Measurements from ENCODE around the gene ACACA.

Gene ACACA

DNA sequence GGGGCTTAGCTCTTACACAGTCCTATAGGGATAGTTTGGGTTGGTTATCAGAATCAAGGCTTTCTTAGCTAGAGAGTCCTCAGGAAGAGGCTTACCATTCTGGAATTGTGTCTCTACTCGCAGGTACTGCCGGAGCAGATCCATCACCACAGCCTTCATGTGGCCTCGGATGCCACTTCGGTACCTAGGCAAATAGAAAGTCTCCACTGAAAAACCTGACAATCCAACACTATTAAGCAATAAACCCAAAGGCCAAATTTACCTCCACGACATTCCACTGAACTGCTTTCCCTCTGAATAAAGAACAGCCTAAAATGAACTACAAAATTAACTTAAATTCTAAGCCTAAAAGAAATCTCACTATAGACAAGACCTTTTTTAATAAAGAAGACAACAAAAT, 166.3 kb downstream of the ACACA start:
- Histone ChIP-seq H3K9me3 (ENCODE audit: insufficient read depth, low read depth, low read length) (no peaks in the 10 kb centered on the region), H3K36me3 (ENCODE audit: insufficient read depth, low read depth, low read length) (peaks cover 97% of the 10 kb centered on the region), H3K4me1 (ENCODE audit: insufficient read depth, low read length) (no peaks in the 10 kb centered on the region), H3K27me3 (ENCODE audit: insufficient read depth, low read length) (no peaks in the 10 kb centered on the region), H3K27ac (ENCODE audit: low read length) (no peak overlapping the region), H3K4me3 (ENCODE audit: low read length) (no peak overlapping the region), H3K9ac (ENCODE audit: low read depth, low read length) (no peak overlapping the region)

DNA sequence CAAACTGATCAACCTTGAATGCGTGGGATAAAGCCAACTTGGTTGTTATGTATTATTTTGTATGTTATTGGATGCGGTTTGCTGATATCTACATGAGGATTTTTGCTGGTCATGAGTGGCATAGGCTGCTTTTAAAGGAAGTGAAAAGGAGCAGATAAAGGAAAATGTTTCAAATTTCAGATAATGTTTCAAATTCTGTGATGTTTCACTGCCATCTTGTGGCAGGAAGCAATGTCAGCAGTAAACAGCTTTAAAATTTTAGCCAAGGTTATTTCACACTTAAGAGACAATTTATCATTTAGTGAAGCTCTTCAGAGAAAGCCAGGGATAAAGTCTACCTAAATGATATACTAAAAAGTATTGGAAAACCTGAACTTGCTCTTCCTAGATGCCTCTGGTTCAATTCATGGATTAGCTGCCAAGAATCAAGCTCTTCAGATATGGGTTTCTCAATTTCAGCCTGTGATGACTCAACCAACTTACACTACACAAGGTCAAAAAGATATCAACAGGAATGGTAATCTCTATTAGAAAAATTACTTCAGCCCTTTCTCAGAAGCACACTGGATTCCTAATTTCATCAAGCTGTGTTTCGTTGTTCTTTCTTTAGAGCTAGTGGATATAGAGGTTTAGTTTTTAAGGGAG, 166.8 kb downstream of the ACACA start:
- Histone ChIP-seq H3K27me3 (ENCODE audit: insufficient read depth, low read length) (no peaks in the 10 kb centered on the region), H3K4me3 (ENCODE audit: low read length) (no peak overlapping the region), H3K9ac (ENCODE audit: low read depth, low read length) (no peak overlapping the region), H3K9me3 (ENCODE audit: insufficient read depth, low read depth, low read length) (no peaks in the 10 kb centered on the region), H3K27ac (ENCODE audit: low read length) (no peak overlapping the region), H3K36me3 (ENCODE audit: insufficient read depth, low read depth, low read length) (peaks cover 97% of the 10 kb centered on the region), H3K4me1 (ENCODE audit: insufficient read depth, low read length) (no peaks in the 10 kb centered on the region)

DNA sequence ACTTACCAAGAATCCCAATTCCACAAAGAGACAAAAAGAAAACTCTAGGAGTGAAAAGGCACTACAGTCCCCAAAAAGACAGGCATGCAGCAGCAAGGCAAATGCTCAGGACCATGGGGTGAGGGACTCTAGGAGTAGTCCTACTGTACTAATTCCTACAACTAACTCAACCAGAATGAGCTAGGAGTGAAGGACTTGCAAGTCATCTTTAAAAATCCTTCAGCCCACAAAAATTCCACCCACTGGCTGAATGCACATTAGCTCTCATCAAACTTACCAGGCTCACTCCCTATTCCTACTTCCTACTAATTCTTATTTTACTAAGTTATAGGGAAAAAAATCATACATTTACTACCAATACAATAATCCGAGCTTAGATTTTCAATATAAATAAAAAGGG, 172.5 kb downstream of the ACACA start:
- Histone ChIP-seq H3K9me3 (ENCODE audit: insufficient read depth, low read depth, low read length) (no peaks in the 10 kb centered on the region), H3K36me3 (ENCODE audit: insufficient read depth, low read depth, low read length) (peaks cover 88% of the 10 kb centered on the region), H3K9ac (ENCODE audit: low read depth, low read length) (no peak overlapping the region), H3K4me1 (ENCODE audit: insufficient read depth, low read length) (no peaks in the 10 kb centered on the region), H3K27me3 (ENCODE audit: insufficient read depth, low read length) (no peaks in the 10 kb centered on the region), H3K27ac (ENCODE audit: low read length) (no peak overlapping the region), H3K4me3 (ENCODE audit: low read length) (no peak overlapping the region)

DNA sequence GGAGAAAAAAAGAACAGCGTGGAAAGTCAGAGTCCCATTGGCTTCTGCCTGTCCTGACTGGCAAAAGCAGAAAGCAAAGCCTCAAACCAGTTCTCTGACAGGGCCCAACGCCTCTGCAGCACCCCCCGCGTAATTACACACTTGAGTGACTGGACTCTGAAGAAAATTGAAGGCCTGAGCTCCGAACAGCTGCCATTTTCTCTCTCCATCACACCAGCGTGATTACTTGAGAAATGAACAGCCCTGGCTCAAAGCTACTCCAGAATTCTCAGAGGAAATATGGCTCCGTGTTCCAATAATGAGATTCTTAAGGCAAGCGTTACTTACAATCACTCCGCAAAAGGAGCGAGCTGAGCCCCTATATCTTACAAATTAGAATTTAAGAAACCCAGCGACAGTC, 173.6 kb downstream of the ACACA start:
- H3K27me3 ChIP-seq (ENCODE audit: insufficient read depth, low read length) = no peaks in the 10 kb centered on the region
- peaks cover 83% of the 10 kb centered on the region for H3K36me3 ChIP-seq (ENCODE audit: insufficient read depth, low read depth, low read length)
- no peaks in the 10 kb centered on the region for H3K9me3 ChIP-seq (ENCODE audit: insufficient read depth, low read depth, low read length)
- H3K4me3 ChIP-seq (ENCODE audit: low read length) = no peak overlapping the region
- no peak overlapping the region for H3K9ac ChIP-seq (ENCODE audit: low read depth, low read length)
- no peak overlapping the region for H3K27ac ChIP-seq (ENCODE audit: low read length)
- no peaks in the 10 kb centered on the region for H3K4me1 ChIP-seq (ENCODE audit: insufficient read depth, low read length)

DNA sequence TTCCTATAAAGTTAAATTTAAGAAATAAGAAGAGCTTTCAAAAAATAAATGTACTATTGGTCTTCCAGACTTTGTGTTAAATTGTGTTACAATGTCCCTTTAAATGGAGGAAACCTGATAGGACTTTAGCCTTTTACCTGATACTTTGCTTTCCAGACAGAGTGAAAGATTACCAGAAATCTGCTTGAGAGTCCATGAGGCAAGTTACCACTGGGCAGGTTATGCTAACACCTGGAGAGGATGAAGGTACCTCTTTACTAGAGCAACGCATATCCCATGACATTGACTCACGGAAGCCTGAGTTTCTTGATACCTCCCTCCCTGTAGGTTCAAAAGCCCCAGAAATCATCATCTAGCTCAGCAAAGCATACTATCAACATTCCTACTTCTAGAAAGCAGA, 174.7 kb downstream of the ACACA start:
- Histone ChIP-seq H3K4me1 (ENCODE audit: insufficient read depth, low read length) (no peaks in the 10 kb centered on the region), H3K36me3 (ENCODE audit: insufficient read depth, low read depth, low read length) (peaks cover 71% of the 10 kb centered on the region), H3K27me3 (ENCODE audit: insufficient read depth, low read length) (no peaks in the 10 kb centered on the region), H3K4me3 (ENCODE audit: low read length) (no peak overlapping the region), H3K9me3 (ENCODE audit: insufficient read depth, low read depth, low read length) (no peaks in the 10 kb centered on the region), H3K27ac (ENCODE audit: low read length) (no peak overlapping the region), H3K9ac (ENCODE audit: low read depth, low read length) (no peak overlapping the region)

DNA sequence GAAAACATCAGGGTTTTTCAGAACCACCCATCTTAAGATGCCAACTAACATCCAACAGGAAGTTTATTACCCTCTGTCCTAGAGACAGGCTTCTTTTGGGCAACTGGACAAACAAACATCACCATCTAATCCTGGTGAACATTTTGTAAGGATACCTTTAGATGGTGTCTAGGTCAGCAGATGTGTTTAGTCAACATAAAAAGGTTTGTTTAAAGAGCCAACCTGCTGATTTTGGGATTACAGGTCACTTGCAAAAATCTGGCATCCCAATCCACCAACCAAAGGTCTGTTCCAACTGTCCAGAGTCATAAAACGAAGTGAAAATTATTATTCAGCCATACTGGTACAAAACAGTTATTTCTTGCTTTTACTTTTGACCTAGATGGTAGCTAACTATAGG, 176.0 kb downstream of the ACACA start:
- no peak overlapping the region for H3K27ac ChIP-seq (ENCODE audit: low read length)
- no peaks in the 10 kb centered on the region for H3K27me3 ChIP-seq (ENCODE audit: insufficient read depth, low read length)
- H3K4me3 ChIP-seq (ENCODE audit: low read length) = no peak overlapping the region
- peaks cover 59% of the 10 kb centered on the region for H3K36me3 ChIP-seq (ENCODE audit: insufficient read depth, low read depth, low read length)
- H3K4me1 ChIP-seq (ENCODE audit: insufficient read depth, low read length) = peaks cover 11% of the 10 kb centered on the region; the same call in 1 of the 2 replicates
- no peak overlapping the region for H3K9ac ChIP-seq (ENCODE audit: low read depth, low read length)
- H3K9me3 ChIP-seq (ENCODE audit: insufficient read depth, low read depth, low read length) = no peaks in the 10 kb centered on the region

DNA sequence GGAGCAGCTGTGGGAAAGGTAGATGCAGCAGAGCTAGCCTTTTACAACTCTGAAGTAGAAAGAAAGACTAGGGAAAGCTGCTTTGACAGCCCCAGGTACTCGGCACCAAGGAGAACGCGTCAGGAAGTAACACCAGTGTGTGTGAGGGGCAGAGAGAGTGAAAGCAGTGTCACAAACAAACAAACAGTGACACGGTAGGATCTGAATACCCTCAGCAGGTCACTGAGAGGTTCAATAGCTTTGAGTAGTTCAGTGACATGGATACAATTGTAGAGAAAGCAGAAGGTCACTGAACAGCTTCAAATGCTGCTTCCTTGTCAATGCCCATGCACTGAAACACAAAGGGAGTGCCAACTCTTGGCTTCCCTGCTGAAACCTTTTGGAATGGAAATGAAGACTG, 181.2 kb downstream of the ACACA start:
- H3K9me3 ChIP-seq (ENCODE audit: insufficient read depth, low read depth, low read length) = no peaks in the 10 kb centered on the region
- H3K9ac ChIP-seq (ENCODE audit: low read depth, low read length) = peak overlapping the region; percentile 4; the same call in 1 of the 2 replicates
- peak overlapping the region; percentile 6; the same call in 1 of the 2 replicates for H3K4me3 ChIP-seq (ENCODE audit: low read length)
- peak overlapping the region; percentile 4 for H3K27ac ChIP-seq (ENCODE audit: low read length)
- H3K27me3 ChIP-seq (ENCODE audit: insufficient read depth, low read length) = no peaks in the 10 kb centered on the region
- H3K4me1 ChIP-seq (ENCODE audit: insufficient read depth, low read length) = peaks cover 22% of the 10 kb centered on the region
- H3K36me3 ChIP-seq (ENCODE audit: insufficient read depth, low read depth, low read length) = peaks cover 50% of the 10 kb centered on the region

DNA sequence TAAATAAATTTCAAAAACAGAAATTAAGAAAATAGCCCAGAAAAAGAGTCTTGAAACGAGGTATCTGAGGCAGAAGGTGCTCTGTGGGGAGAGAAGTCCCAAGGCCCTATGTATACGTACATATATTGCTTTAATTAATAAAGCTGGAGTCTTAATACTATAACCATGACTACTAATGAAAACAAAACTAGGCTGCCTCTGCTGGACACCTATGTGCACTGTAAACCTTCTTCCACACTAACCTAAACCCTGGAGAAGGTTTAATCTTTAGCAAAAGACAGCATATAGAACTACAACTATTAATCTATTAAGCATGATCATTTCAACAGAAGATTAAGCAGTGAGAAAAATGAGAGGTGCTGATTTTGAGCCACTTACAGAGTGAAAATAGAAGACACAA, 184.8 kb downstream of the ACACA start:
- H3K4me3 ChIP-seq (ENCODE audit: low read length) = no peak overlapping the region
- no peaks in the 10 kb centered on the region for H3K27me3 ChIP-seq (ENCODE audit: insufficient read depth, low read length)
- peaks cover 34% of the 10 kb centered on the region for H3K4me1 ChIP-seq (ENCODE audit: insufficient read depth, low read length)
- H3K9me3 ChIP-seq (ENCODE audit: insufficient read depth, low read depth, low read length) = no peaks in the 10 kb centered on the region
- H3K36me3 ChIP-seq (ENCODE audit: insufficient read depth, low read depth, low read length) = peaks cover 62% of the 10 kb centered on the region
- no peak overlapping the region for H3K9ac ChIP-seq (ENCODE audit: low read depth, low read length)
- H3K27ac ChIP-seq (ENCODE audit: low read length) = no peak overlapping the region

DNA sequence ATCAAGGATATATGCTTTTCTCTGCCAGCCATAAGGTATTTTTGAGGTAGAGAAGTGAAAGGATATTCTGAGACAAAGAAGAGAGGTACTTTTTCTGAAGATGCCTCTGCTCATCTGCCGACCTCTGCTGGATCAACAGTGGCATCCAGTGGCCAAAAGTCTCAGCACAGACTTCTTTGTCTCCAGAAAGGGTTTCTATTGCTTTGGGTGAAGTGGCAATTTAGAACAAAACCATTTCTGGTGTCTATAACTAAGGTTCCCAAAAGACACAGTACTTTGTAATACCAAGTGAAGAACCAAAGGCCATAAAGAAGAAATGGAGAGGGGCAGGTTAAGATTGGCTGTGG, 186.1 kb downstream of the ACACA start:
- peak overlapping the region; percentile 52 for H3K9ac ChIP-seq (ENCODE audit: low read depth, low read length)
- H3K9me3 ChIP-seq (ENCODE audit: insufficient read depth, low read depth, low read length) = no peaks in the 10 kb centered on the region
- peaks cover 23% of the 10 kb centered on the region for H3K4me1 ChIP-seq (ENCODE audit: insufficient read depth, low read length)
- no peak overlapping the region for H3K4me3 ChIP-seq (ENCODE audit: low read length)
- peaks cover 71% of the 10 kb centered on the region for H3K36me3 ChIP-seq (ENCODE audit: insufficient read depth, low read depth, low read length)
- peak overlapping the region; percentile 32 for H3K27ac ChIP-seq (ENCODE audit: low read length)
- no peaks in the 10 kb centered on the region for H3K27me3 ChIP-seq (ENCODE audit: insufficient read depth, low read length)

DNA sequence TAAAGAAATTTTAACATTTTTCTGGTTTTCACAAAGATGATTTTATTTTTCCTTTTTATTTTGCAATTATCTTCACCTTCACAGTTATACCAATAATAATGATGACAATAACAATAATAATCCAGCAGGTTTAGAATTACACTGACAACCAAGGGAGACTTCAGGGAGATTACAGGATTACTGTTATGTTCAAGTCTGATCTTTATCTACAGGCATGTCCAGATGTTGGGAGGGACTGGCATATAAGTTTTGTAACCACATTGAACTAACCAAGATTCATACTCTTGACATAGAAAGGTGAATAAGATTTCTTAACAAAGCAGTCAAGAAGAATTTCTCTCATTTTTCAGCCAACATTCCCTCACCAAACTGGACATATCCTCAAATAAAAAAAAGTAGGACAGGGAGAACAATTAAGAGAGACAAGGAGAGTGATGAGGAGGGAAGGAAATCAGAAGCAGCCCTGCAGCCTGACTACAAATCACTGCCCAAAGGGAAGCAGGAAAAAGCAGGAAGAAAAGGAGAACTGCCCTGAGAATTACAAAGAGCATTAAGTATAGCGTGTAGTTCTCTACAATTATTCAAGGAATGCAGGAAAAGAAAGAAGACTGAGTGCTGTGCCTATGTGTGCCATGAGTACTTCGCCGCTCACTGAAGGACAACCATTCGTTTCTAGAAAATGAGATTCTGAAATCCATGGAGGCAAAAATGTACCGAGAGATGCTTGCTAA, 186.6 kb downstream of the ACACA start:
- Histone ChIP-seq H3K9me3 (ENCODE audit: insufficient read depth, low read depth, low read length) (no peaks in the 10 kb centered on the region), H3K4me3 (ENCODE audit: low read length) (no peak overlapping the region), H3K4me1 (ENCODE audit: insufficient read depth, low read length) (peaks cover 18% of the 10 kb centered on the region)

DNA sequence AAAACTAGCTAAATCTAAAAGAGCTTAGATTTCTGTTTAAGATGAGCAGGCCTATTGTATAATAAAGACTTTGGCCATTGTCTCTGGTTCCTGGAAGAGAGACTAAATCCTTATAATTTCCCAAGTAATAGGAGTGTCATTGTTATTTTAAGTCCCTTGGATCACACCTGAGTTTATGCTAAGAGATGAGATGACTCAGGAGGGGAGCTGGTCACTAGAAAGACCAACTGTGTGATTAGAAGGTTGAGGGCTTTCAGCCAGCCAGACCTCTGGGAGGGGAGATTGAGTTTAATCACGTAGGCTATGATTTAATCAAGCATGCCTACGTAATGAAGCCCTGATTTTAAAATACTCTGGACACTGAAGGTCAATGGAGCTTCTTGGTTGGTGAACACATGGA, 187.8 kb downstream of the ACACA start:
- no peak overlapping the region for H3K27ac ChIP-seq (ENCODE audit: low read length)
- peaks cover 26% of the 10 kb centered on the region for H3K4me1 ChIP-seq (ENCODE audit: insufficient read depth, low read length)
- H3K9me3 ChIP-seq (ENCODE audit: insufficient read depth, low read depth, low read length) = no peaks in the 10 kb centered on the region
- peaks cover 70% of the 10 kb centered on the region for H3K36me3 ChIP-seq (ENCODE audit: insufficient read depth, low read depth, low read length)
- no peak overlapping the region; the same call in 1 of the 2 replicates for H3K9ac ChIP-seq (ENCODE audit: low read depth, low read length)
- no peaks in the 10 kb centered on the region for H3K27me3 ChIP-seq (ENCODE audit: insufficient read depth, low read length)
- H3K4me3 ChIP-seq (ENCODE audit: low read length) = no peak overlapping the region

More for the DNA sequence above, 186.6 kb downstream of the ACACA start:
- no peaks in the 10 kb centered on the region for H3K27me3 ChIP-seq (ENCODE audit: insufficient read depth, low read length)
- H3K9ac ChIP-seq (ENCODE audit: low read depth, low read length) = peak overlapping the region; percentile 52
- peaks cover 72% of the 10 kb centered on the region for H3K36me3 ChIP-seq (ENCODE audit: insufficient read depth, low read depth, low read length)
- H3K27ac ChIP-seq (ENCODE audit: low read length) = peak overlapping the region; percentile 32

DNA sequence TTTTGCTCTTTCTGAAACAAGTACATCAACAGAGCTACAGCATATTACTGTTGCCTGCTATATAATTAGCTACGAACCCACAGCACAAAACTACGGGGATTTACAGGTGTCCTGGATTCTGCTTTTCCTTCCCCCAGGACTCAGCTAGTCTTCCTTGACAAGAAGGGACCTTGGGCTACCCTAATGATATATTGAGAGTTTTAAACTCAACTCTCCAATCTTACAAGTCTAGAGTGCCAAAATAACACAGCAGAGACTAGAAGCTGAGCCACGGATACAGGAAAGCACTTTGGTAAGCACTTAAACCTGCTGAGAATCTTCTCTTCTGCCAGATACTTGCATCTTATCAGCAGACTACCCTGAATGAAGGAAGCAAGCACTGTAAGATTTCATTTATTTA, 192.2 kb downstream of the ACACA start:
- peaks cover 62% of the 10 kb centered on the region; the same call in 1 of the 2 replicates for H3K36me3 ChIP-seq (ENCODE audit: insufficient read depth, low read depth, low read length)
- peaks cover 17% of the 10 kb centered on the region for H3K4me1 ChIP-seq (ENCODE audit: insufficient read depth, low read length)
- no peak overlapping the region for H3K9ac ChIP-seq (ENCODE audit: low read depth, low read length)
- no peaks in the 10 kb centered on the region for H3K9me3 ChIP-seq (ENCODE audit: insufficient read depth, low read depth, low read length)
- no peak overlapping the region for H3K4me3 ChIP-seq (ENCODE audit: low read length)
- H3K27ac ChIP-seq (ENCODE audit: low read length) = no peak overlapping the region
- H3K27me3 ChIP-seq (ENCODE audit: insufficient read depth, low read length) = no peaks in the 10 kb centered on the region

Measured in iPS-20b (cell line).